ENCODE results near the gene BNIP1. TPM values are rescaled to one million over a fixed set of nuclear protein-coding genes. Genes with fewer than 3 reads are reported as not detected.

The BNIP1 gene
- total and polyA plus RNA-seq, 9 donors, result 8.3 to 17.6 (median 9.5) TPM

DNA sequence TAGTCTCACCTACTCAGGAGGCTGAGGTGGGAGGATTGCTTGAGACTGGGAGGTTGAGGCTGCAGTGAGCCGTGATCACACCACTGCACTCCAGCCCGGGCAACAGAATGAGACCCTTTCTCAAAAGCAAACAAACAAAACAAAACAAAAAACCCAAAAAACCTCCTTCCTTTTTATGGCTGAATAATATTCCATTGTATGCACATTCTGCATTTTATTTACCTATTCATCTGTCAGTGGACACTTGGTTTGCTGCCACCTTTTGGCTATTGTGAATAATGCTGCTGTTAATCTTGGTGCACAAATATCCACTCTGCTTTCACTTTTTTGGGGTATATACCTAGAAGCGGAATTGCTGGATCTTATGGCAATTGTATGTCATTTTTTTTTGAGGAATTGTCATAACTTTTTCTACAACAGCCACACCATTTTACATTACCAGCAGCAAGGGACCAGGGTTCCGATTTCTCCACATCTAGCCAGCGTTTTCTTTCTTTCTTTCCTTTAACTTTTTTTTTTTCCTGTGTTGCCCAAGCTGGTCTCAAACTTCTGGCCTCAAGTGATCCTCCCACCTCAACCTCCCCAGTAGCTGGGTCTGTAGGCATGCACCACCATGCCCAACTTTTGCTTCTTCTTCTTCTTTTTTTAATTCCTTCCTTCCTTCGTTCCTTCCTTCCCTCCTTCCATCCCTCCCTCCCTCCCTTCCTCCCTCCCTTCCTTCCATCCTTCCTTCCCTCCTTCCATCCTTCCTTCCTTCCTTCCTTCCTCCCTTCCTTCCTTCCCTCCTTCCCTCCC, 60.1 kb downstream of the BNIP1 start:
- no peak overlapping the region for H3K4me3 ChIP-seq
- no peaks in the 10 kb centered on the region for H3K27me3 ChIP-seq
- intact Hi-C loops (cut with DNase I), result no loop called here
- TF ChIP-seq EP300 (IDR thresholded peaks at IDR 0.05), result no peak
- TF ChIP-seq POLR2A (IDR thresholded peaks at IDR 0.05), result no peak
- TF ChIP-seq CTCF (IDR thresholded peaks at IDR 0.05), result no peak
- no peaks in the 10 kb centered on the region for H3K4me1 ChIP-seq (ENCODE audit: insufficient read depth)
- 85 to 90% (median 86%) methylated on average over 6 of the region's 6 CpGs for WGBS, 3 donors
- H3K27ac ChIP-seq, result no peak overlapping the region
- no peak for DNase-seq
- H3K36me3 ChIP-seq, result no peaks in the 10 kb centered on the region
- peaks cover 0 to 9% of the 10 kb centered on the region in 2 donors for H3K9me3 ChIP-seq

DNA sequence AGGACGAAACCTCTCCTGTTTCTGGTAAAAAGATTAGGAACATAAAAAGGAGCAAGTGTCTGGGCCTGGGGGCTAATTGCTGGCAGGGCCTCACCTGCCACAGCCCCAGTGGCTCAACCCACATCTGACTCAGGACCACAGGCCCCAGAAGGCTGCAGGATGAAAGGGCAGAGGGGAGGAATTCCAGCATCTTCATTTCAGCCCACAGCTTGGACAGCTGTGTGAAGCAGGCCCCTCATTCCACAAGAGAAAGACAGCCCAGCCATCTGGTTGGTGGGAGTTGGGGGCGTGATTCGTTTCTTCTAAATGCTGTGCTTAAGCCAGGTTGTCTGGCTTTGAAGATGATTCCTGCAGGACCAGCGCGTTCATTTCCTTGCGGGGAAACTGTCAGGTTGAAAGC, 61.6 kb downstream of the BNIP1 start:
- H3K27me3 ChIP-seq, result no peaks in the 10 kb centered on the region
- intact Hi-C loops (cut with DNase I), result no loop called here

GRCh38 chr5:173208296-173208695, 64.0 kb downstream of the BNIP1 start:
- Histone ChIP-seq H3K9me3 (peaks cover 0 to 3% of the 10 kb centered on the region in 2 donors), H3K27ac (no peak overlapping the region), H3K36me3 (no peaks in the 10 kb centered on the region), H3K27me3 (no peaks in the 10 kb centered on the region), H3K4me1 (ENCODE audit: insufficient read depth) (no peaks in the 10 kb centered on the region), H3K4me3 (no peak overlapping the region)
- TF ChIP-seq POLR2A (IDR thresholded peaks at IDR 0.05), result no peak
- TF ChIP-seq EP300 (IDR thresholded peaks at IDR 0.05), result no peak
- no peak for DNase-seq
- intact Hi-C loops (cut with DNase I), result no loop called here
- 78 to 82% (median 81%) methylated on average over 7 of the region's 7 CpGs for WGBS, 3 donors

More for the DNA sequence above, 61.6 kb downstream of the BNIP1 start:
- Histone ChIP-seq H3K4me3 (no peak overlapping the region), H3K36me3 (no peaks in the 10 kb centered on the region), H3K9me3 (peaks cover 0 to 3% of the 10 kb centered on the region in 2 donors), H3K27ac (no peak overlapping the region), H3K4me1 (ENCODE audit: insufficient read depth) (no peaks in the 10 kb centered on the region)
- WGBS, 3 donors, result 30 to 35% (median 35%) methylated on average over 6 of the region's 6 CpGs
- DNase-seq, result no peak
- TF ChIP-seq EP300 (IDR thresholded peaks at IDR 0.05) (no peak), POLR2A (IDR thresholded peaks at IDR 0.05) (no peak), CTCF (IDR thresholded peaks at IDR 0.05) (no peak)

GRCh38 chr5:173210877-173211276, 66.5 kb downstream of the BNIP1 start:
- WGBS, 3 donors, result 83 to 91% (median 83%) methylated on average over 8 of the region's 8 CpGs

More at GRCh38 chr5:173210877-173211276, 66.5 kb downstream of the BNIP1 start:
- no peak overlapping the region for H3K4me3 ChIP-seq
- no peaks in the 10 kb centered on the region for H3K4me1 ChIP-seq (ENCODE audit: insufficient read depth)
- H3K9me3 ChIP-seq, result peaks cover 0 to 3% of the 10 kb centered on the region in 2 donors
- no peak for DNase-seq
- TF ChIP-seq CTCF (IDR thresholded peaks at IDR 0.05) (no peak), EP300 (IDR thresholded peaks at IDR 0.05) (no peak), POLR2A (IDR thresholded peaks at IDR 0.05) (no peak)
- no peaks in the 10 kb centered on the region for H3K27me3 ChIP-seq
- intact Hi-C loops (cut with DNase I), result no loop called here
- H3K36me3 ChIP-seq, result no peaks in the 10 kb centered on the region
- no peak overlapping the region for H3K27ac ChIP-seq

Measured in ovary (tissue), 9 donors.